NCI-H146 treated with DMSO at 0.1 percent for 48 hours (cell line): Measurements from ENCODE around the gene CSRP2.
A peak's percentile ranks its signal among the peaks of the same experiment; 100 is the strongest.

Source experiments
- DNase-seq: peaks from one replicate; lab custom pipeline; 2025; ENCODE audit not compliant: unreplicated experiment; lab: John Stamatoyannopoulos, UW

The CSRP2 gene

GRCh38 chr12:76878899-76879709 lies at the start of gene CSRP2:
TSS of gene CSRP2 (minus strand) at chr12:76879019. CDS start at chr12:76866260, 12,759 bp downstream.
- peak; percentile 79 for DNase-seq

DNA sequence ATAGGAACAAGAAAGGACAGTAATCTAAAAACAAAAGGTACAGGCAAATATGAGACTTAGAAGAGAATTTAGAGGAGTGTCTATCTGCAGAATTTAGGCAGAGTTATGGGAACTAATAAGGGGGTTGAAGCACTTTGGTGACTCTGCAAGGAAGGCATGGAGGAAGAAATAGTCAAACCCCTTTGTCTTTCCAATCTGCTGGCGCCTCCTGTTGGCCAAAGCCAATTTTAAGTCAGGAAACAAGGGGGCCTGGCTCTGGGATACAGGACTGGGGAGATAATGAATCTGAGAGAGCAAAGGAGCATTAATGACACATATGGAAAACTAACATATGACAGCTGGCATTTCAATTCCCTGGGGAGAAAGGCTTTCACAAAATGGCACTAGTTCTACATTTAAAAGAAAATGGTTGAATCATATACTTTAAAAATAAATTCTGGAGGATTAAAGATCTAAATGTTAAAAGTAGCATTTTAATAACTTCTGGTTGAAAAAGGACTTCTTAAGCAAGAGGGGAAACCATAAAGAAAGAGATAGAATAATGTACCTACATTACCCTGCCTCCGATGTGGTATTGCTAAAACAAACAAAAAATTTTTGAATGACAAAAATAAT lies 48.5 kb upstream of the CSRP2 start:
- DNase-seq = no peak

DNA sequence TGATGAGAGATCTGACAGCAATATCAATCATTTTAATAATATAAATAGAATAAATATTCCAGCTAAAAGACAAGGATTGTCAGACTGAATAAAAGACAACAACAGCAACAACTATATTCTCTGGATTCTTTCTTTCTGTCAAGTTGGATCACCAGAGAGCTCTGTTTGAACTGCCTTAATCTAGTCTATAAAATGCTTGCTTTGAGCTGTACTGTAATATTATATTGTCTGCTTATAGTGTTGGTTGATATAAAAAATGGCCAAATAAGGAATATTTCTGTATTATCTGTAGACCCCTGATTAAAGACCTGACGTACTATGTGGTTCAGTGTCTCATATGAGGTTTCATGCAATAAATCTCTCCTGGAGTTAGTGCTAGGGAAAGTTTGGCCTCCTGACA lies 46.3 kb upstream of the CSRP2 start:
- DNase-seq = no peak

DNA sequence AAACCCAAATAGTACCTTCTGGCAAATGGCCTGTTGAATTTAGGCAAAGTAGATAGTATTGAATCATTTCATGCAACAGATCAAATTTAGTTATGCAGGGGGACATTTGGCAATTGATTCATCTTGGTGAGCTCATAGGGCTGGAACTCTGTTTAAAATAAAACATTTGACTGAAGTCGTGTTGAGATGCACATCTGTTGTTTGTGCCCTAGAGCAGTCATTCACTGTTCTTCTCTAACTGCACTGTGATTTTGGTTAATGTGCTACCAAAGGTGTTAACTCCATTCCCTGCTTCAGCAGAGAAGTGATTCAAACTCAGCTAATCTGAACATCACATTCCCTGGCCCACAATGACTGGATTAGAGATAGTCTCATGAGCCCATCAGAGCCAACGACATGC lies 44.0 kb upstream of the CSRP2 start:
- DNase-seq = no peak

- DNase-seq = no peak
Observed at GRCh38 chr12:76921891-76922664, 43.3 kb upstream of the CSRP2 start.

DNA sequence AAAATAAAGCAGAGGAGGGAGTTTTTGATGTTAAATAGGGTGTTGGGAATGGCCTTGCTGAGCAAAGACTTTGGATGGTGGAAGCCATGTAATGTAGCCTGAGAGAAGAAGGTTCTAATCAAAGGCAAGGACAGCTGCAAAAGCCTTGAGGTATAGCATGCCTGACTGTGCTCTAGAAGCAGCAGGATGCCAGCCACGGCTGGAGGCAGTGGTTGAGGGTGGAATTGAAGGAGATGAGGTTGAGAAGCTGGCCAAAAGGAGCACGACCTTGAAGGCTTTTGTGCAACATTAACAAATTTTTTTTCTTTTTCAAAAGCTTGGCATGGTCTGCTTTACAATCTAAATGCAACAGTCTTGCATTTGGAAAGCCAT lies 42.3 kb upstream of the CSRP2 start:
- no peak for DNase-seq

DNA sequence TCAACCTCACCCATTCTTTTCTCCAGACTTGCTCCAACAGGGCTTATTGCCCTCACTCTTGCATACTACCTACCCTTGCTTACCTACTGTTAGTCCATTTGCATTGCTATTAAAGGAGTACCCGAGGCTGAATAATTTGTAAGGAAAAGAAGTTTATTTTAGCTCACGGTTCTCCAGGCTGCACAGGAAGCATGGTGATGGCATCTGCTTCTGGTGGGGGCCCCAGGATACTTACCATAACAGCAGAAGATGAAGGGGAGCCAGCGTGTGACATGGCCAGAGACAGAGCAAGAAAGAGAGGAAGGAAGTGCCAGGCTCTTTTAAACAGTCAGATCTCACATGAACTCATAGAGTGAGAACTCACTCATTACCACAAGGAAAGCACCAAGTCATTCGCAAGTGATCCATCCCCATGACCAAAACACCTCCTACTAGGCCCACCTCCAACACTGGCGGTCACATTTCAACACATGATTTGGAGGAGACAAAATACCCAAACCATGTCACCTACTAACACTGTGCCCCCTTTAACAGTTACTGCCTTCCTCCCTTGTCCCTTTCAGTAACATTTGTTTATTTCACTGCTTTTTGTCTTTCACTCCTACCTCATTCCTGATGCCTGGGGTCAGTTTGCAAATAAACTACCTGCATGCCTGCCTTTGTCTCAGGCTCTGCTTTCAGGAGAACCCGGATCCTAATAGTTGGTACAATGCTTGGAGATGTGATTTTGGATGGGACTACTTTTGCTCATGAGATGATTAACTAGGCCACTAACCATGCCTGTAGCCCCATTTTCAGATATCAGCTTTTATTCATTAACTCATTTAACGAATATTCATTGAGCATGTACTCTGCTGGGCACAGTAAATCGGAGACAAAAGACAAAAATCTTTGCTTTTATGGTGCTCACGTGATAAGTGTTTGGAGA lies 41.6 kb upstream of the CSRP2 start:
- DNase-seq = no peak

DNA sequence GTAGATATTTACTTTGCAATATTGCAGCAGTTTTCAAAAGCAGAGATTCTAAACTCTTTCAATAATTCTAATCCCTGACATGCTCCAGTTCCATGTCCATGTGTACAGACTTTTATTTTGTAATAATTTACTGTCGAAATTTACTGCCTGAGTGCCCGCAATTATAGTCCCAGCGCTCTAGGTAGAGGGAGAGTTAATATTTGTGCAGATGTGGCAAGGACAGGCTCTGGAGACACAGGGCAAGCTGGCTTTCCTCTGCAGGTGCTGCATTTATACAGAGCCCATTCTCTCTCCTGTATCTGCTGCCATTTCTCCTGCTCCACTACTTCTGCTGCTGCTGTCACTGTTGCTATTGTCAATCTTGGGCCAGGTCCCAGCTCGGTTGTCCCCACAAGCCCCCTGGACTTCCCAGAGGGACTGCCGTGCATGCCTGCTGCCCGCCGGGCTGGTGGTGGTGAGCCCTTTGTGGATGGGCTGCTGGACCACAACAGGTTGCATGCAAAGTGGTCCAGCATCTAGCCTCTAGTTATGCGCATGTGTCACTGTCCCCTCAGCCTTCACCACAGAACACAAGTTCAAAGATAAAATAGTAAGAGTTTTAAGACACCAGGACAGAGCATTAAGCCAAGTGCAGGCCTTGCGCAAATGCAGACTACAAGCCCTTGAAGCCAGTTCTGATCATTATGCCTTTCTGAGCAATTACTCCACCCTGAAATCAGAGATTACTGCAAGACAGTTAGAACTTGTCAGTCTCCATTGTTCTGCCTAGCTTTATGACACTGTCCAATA lies 40.8 kb upstream of the CSRP2 start:
- DNase-seq = peak; percentile 50

GRCh38 chr12:76916170-76916540 lies 37.3 kb upstream of the CSRP2 start:
- DNase-seq = no peak

DNA sequence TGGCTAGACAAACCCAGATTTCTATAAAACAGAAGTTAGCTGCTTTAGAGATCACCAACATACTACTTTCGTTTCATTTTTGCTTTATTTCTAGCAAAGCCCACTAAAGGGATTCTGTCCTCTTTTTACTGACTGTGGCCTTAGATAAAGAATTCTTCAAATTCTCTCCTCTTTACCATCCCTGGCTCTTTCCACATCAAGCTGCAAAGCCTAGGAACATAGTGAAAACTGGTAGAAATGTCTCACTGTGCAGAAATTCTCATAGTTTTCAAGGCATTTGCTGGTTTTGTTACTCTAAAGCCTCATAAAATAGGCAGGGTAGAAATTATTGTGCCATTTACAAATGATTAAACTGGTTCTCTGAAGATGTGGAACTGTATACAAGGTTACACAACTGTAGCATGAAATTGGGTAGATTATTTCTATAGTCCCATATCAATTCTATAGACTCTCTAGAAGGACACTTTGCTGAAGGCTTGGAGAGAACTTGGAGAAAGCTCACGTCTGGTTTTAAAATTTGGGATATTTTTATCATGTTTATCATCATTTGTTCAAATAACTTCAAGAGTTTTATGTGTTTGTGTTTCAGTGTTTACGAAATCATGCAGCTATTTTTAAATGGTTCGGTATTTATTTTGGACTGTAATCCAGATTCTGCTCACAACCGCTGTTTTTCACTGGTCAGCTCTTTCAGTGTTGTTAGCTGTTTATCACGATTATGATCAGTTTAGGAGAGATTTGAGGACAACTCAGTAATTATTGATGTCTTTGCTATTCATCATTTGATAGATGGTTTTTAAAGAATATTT lies 36.7 kb upstream of the CSRP2 start:
- no peak for DNase-seq

DNA sequence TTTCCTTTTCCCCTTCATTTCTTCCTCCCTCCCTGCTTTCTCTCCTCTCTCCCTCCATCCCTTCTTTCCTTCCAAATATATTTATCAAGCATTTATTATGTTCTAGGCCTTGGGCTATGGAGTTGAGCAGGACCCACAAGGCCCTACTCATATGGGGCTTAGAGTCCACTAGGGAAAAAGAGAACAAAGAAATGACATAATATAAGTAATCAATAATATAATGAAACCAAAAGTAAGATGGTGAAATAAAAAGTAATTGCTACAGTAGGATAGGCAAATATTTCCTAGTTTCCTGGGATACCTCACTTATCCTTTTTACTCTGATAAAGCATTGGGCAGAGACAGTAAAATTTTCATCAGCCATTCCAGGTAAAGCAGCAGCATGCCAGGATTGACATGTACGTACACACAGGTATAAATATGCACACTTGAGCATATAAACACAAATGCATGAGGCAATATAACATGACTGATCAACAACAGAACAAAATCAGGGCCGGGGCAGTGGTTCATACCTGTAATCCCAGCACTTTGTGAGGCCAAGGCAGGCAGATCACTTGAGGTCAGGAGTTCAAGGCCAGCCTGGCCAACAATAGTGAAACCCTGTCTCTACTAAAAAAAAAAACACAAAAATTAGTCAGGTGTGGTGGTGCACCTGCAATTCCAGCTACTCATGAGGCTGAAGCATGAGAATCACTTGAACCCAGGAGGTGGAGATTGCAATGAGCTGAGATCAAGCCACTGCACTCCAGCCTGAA lies 35.5 kb upstream of the CSRP2 start:
- no peak for DNase-seq

GRCh38 chr12:76909290-76909689 lies 30.5 kb upstream of the CSRP2 start:
- peak; percentile 40 for DNase-seq

GRCh38 chr12:76908303-76909017 lies 29.6 kb upstream of the CSRP2 start:
- DNase-seq = no peak

GRCh38 chr12:76901628-76902380 lies 23.0 kb upstream of the CSRP2 start:
- no peak for DNase-seq

DNA sequence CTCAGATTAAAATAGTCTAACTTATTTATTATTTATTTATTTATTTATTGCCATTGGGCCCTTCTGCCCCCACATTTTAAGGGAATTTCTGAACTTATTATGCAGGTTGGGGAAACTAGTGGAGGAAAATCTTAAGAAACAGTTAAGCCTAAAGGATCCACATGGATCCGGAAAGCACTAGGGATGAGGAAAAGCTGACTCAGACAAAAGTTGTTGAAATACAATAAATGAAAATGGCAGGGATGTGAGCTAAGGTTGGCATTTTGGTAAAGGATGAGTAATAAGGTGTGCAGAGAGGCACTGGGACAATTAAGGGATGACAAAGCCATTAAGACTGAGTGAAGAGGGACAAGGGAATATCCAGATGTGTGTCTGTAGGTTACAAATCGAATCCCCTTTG lies 20.7 kb upstream of the CSRP2 start:
- no peak for DNase-seq

GRCh38 chr12:76898442-76898841 lies 19.6 kb upstream of the CSRP2 start:
- DNase-seq = no peak

DNA sequence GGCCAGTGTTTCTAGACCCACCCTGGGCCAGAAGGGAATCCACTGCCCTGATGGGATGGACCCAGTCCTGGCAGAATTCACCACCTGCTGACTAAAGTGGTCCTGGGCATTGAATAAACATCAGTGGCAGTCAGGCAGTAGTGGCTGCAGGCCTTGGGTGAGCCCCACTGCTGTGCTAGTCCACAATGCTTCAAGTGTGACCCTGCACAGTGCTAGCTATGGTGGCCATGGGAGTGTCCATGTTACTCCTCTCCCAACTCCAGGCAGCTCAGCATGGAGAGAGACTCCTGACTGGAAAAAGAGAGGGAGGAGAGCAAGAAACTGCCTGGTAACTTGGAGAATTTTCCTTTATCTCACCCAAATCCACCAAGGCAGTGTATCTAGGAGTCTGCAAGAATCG lies 17.5 kb upstream of the CSRP2 start:
- no peak for DNase-seq
